GM23338 (cell line): Measurements from ENCODE around the gene CNST.

Experiments
- CTCF ChIP-seq, 2 experiments: fragments of 200-600 bp in 1 of 2; sonication (generic) in 1 of 2; conservative IDR thresholded peaks; 2 replicates each; pipeline versions ENCODE4 v1.5.1 to v1.6.1; 2016 to 2017; ENCODE audit warnings: antibody characterized with exemption in 2 of 2, low read depth in 2 of 2, mild to moderate bottlenecking in 2 of 2, moderate library complexity in 1 of 2
- EZH2 ChIP-seq: fragments of 200-600 bp; sonication (generic); IDR thresholded peaks from one replicate; pipeline ENCODE4 v1.8.0; 2017; ENCODE audit warnings: antibody characterized with exemption, mild to moderate bottlenecking, low read depth; ENCODE audit not compliant: unreplicated experiment
- POLR2AphosphoS5 ChIP-seq: IDR thresholded peaks from 2 replicates; pipeline ENCODE4 v1.6.1; 2016; ENCODE audit warnings: antibody characterized with exemption, low read depth

GRCh38 chr1:246533371-246533905 is 32.8 kb upstream of the CNST start:
- TF ChIP-seq EZH2 = no peak
- TF ChIP-seq CTCF (conservative IDR thresholded peaks at IDR 0.05; ENCODE audit: low read depth in 2 of 2) = no peak
- TF ChIP-seq POLR2AphosphoS5 = no peak
